HepG2 (cell line): ENCODE results near the gene TM4SF20. TPM values are rescaled to one million over a fixed set of nuclear protein-coding genes. Genes with fewer than 3 reads are reported as not detected.

Experiments
- AGO2 ChIP-seq: fragments of 200-400 bp; formaldehyde crosslinking; optimal IDR thresholded peaks from 2 replicates; pipeline ENCODE3; 2017; ENCODE audit warnings: mild to moderate bottlenecking, low read depth, low read length, moderate library complexity
- DMAP1 ChIP-seq: IDR thresholded peaks from 2 replicates; pipeline ENCODE4 v1.6.1; 2016
- HDAC1 ChIP-seq: sonication (generic); formaldehyde crosslinking; IDR thresholded peaks from 2 replicates; pipeline ENCODE4 v1.5.1; 2020; ENCODE audit warnings: mild to moderate bottlenecking, missing genetic modification reagents
- HOXA7 ChIP-seq: sonication (generic); formaldehyde crosslinking; IDR thresholded peaks from 2 replicates; pipeline ENCODE4 v1.8.1; 2022; ENCODE audit warnings: mild to moderate bottlenecking, missing genetic modification reagents, moderate library complexity
- MAZ ChIP-seq, 2 experiments: sonication (generic) in 1 of 2; formaldehyde crosslinking in 1 of 2; IDR thresholded peaks; 2 replicates each; pipeline versions ENCODE4 v1.5.0 to v1.6.1; 2012 to 2020; ENCODE audit warnings: low read depth in 2 of 2, mild to moderate bottlenecking in 2 of 2, borderline replicate concordance in 1 of 2, improper control_type of control experiment in 1 of 2, low read length in 1 of 2, missing genetic modification reagents in 1 of 2, moderate library complexity in 1 of 2
- MTF1 ChIP-seq: sonication (generic); formaldehyde crosslinking; IDR thresholded peaks from 2 replicates; pipeline ENCODE4 v1.5.0; 2020; ENCODE audit warnings: missing genetic modification reagents
- NFE2L1 ChIP-seq: sonication (generic); formaldehyde crosslinking; IDR thresholded peaks from 2 replicates; pipeline ENCODE4 v1.4.0; 2020; ENCODE audit warnings: missing genetic modification reagents, mild to moderate bottlenecking, borderline replicate concordance
- PHF8 ChIP-seq: sonication (generic); formaldehyde crosslinking; IDR thresholded peaks from 2 replicates; pipeline ENCODE4 v1.5.0; 2020; ENCODE audit warnings: missing genetic modification reagents
- POLR2A ChIP-seq, 2 experiments: IDR thresholded peaks; 2 replicates each; pipeline ENCODE4 v1.6.1; 2011; ENCODE audit warnings: low read depth in 2 of 2, low read length in 2 of 2, mild to moderate bottlenecking in 1 of 2, moderate library complexity in 1 of 2; ENCODE audit not compliant: insufficient read depth in 1 of 2
- SIX1 ChIP-seq: sonication (generic); formaldehyde crosslinking; IDR thresholded peaks from 2 replicates; pipeline ENCODE4 v1.4.0; 2020; ENCODE audit warnings: missing genetic modification reagents, borderline replicate concordance
- SIX4 ChIP-seq: sonication (generic); formaldehyde crosslinking; IDR thresholded peaks from 2 replicates; pipeline ENCODE4 v1.4.0; 2020; ENCODE audit warnings: missing genetic modification reagents
- TCF7L2 ChIP-seq: IDR thresholded peaks from 2 replicates; pipeline ENCODE4 v1.6.1; 2011; ENCODE audit warnings: mild to moderate bottlenecking, low read depth, low read length, moderate library complexity
- XRCC5 ChIP-seq: fragments of 200-400 bp; formaldehyde crosslinking; optimal IDR thresholded peaks from 2 replicates; pipeline ENCODE3; 2017; ENCODE audit warnings: mild to moderate bottlenecking, low read length
- ZFP90 ChIP-seq: sonication (generic); formaldehyde crosslinking; IDR thresholded peaks from 2 replicates; pipeline ENCODE4 v1.8.0; 2022; ENCODE audit warnings: missing genetic modification reagents, mild to moderate bottlenecking, inconsistent platforms, borderline replicate concordance
- ZNF235 ChIP-seq: sonication (generic); formaldehyde crosslinking; IDR thresholded peaks from 2 replicates; pipeline ENCODE4 v1.8.1; 2023; ENCODE audit warnings: mild to moderate bottlenecking, missing genetic modification reagents, borderline replicate concordance
- ZNF460 ChIP-seq: sonication (generic); formaldehyde crosslinking; IDR thresholded peaks from 2 replicates; pipeline ENCODE4 v1.5.1; 2020; ENCODE audit warnings: missing genetic modification reagents, mild to moderate bottlenecking, borderline replicate concordance
- ZNF709 ChIP-seq: sonication (generic); formaldehyde crosslinking; IDR thresholded peaks from 2 replicates; pipeline ENCODE4 v1.5.0; 2020; ENCODE audit warnings: mild to moderate bottlenecking, missing genetic modification reagents
- polyA plus RNA-seq, 8 experiments: library from polyadenylated mRNA; depleted of rRNA in 3 of 8; stranded (reverse) in 7 of 8; unstranded in 1 of 8; fragments of >200 nt; fragmentation: Illumina TruSeq in 4 of 8; extraction: Trizol in 4 of 8; gene quantifications; 2 replicates each; pipeline versions ENCODE4 v1.2.1 to v1.2.3, GENCODE V29; 2011 to 2016; ENCODE audit warnings: low read depth in 4 of 8, missing spikeins in 1 of 8, mixed read lengths in 1 of 8; ENCODE audit not compliant: insufficient read depth in 1 of 8
- total RNA-seq, 5 experiments: library from RNA; depleted of rRNA; stranded (reverse); fragments of >200 nt; fragmentation: Illumina TruSeq; extraction: Trizol; gene quantifications; 2 replicates each; pipeline ENCODE4 v1.2.3, GENCODE V29; 2016; ENCODE audit warnings: low read depth in 1 of 5
- TF ChIP-seq, protein P1 (sequence below): sonication (generic); formaldehyde crosslinking; conservative IDR thresholded peaks from 2 replicates; pipeline ENCODE4 v1.8.0; 2022; ENCODE audit warnings: low read depth, missing genetic modification reagents
- TF ChIP-seq, protein P2 (sequence below): fragments of 450-650 bp; IDR thresholded peaks from 2 replicates; pipeline ENCODE4 v1.6.1; 2017
- TF ChIP-seq, protein P3 (sequence below): IDR thresholded peaks from 2 replicates; pipeline ENCODE4 v1.6.1; 2016; ENCODE audit warnings: missing genetic modification reagents, missing compliant biosample characterization
- TF ChIP-seq, protein P4 (sequence below): IDR thresholded peaks from 2 replicates; pipeline ENCODE4 v1.6.1; 2012; ENCODE audit warnings: low read length, improper control_type of control experiment
- TF ChIP-seq, protein P5 (sequence below): sonication (generic); IDR thresholded peaks from 2 replicates; pipeline ENCODE4 v1.6.1; 2016; ENCODE audit warnings: low read depth, borderline replicate concordance

Gene TM4SF20
- total and polyA plus RNA-seq, 2 of the 13 experiments (the other 11 are each of a cell fraction or from before 2014, with no cell fraction given), result not detected

DNA sequence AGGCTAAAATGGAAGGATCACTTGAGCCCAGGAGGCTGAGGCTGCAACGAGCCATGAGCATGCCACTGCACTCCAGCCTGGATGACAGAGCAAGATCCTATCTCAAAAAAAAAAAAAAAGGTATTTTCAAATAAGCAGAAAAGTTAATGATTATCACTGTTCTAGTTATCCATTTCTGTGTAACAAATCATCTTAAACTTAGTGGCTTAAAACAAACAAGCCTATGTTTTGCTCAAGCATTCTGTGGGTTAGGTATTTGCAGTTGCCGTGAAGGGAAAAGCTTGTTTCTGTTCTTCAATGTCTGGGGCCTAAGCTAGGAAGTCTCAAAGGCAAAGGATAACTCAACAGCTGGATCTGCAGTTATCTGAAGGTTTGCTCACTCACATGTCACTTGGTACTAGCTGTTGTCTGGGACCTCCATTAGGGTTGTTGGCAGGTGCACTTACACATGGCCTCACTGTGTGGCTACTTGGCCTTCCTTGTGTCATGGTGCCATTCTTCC lies 40.0 kb downstream of the TM4SF20 start (continued):
- TF ChIP-seq, protein P1, sequence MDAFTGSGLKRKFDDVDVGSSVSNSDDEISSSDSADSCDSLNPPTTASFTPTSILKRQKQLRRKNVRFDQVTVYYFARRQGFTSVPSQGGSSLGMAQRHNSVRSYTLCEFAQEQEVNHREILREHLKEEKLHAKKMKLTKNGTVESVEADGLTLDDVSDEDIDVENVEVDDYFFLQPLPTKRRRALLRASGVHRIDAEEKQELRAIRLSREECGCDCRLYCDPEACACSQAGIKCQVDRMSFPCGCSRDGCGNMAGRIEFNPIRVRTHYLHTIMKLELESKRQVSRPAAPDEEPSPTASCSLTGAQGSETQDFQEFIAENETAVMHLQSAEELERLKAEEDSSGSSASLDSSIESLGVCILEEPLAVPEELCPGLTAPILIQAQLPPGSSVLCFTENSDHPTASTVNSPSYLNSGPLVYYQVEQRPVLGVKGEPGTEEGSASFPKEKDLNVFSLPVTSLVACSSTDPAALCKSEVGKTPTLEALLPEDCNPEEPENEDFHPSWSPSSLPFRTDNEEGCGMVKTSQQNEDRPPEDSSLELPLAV, result no peak
- TF ChIP-seq DMAP1 (CRISPR knock-in tag) (peak; percentile 41; the same call in 1 of the 2 replicates), SIX4 (CRISPR knock-in tag) (no peak), PHF8 (CRISPR knock-in tag) (no peak), ZFP90 (CRISPR knock-in tag) (no peak), SIX1 (CRISPR knock-in tag) (no peak), ZNF460 (CRISPR knock-in tag) (no peak), TCF7L2 (no peak), MTF1 (CRISPR knock-in tag) (no peak), HOXA7 (CRISPR knock-in tag) (no peak), HDAC1 (CRISPR knock-in tag) (no peak), ZNF235 (CRISPR knock-in tag) (no peak), NFE2L1 (CRISPR knock-in tag) (no peak), POLR2A (IDR thresholded peaks at IDR 0.05; ENCODE audit: insufficient read depth in 1 of 2, low read depth in 2 of 2, low read length in 2 of 2) (no peak), MAZ (IDR thresholded peaks at IDR 0.05; ENCODE audit: borderline replicate concordance, low read depth, low read length) (no peak), MAZ (CRISPR knock-in tag; IDR thresholded peaks at IDR 0.05; ENCODE audit: low read depth) (no peak), XRCC5 (no peak), ZNF709 (no peak), AGO2 (no peak)
- TF ChIP-seq, protein P2, sequence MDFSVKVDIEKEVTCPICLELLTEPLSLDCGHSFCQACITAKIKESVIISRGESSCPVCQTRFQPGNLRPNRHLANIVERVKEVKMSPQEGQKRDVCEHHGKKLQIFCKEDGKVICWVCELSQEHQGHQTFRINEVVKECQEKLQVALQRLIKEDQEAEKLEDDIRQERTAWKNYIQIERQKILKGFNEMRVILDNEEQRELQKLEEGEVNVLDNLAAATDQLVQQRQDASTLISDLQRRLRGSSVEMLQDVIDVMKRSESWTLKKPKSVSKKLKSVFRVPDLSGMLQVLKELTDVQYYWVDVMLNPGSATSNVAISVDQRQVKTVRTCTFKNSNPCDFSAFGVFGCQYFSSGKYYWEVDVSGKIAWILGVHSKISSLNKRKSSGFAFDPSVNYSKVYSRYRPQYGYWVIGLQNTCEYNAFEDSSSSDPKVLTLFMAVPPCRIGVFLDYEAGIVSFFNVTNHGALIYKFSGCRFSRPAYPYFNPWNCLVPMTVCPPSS, result no peak
- TF ChIP-seq, protein P3, sequence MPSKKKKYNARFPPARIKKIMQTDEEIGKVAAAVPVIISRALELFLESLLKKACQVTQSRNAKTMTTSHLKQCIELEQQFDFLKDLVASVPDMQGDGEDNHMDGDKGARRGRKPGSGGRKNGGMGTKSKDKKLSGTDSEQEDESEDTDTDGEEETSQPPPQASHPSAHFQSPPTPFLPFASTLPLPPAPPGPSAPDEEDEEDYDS (CRISPR knock-in tag), result 0 out of 2 replicates have a peak, but pooled peaks have one; percentile 49
- TF ChIP-seq, protein P4, sequence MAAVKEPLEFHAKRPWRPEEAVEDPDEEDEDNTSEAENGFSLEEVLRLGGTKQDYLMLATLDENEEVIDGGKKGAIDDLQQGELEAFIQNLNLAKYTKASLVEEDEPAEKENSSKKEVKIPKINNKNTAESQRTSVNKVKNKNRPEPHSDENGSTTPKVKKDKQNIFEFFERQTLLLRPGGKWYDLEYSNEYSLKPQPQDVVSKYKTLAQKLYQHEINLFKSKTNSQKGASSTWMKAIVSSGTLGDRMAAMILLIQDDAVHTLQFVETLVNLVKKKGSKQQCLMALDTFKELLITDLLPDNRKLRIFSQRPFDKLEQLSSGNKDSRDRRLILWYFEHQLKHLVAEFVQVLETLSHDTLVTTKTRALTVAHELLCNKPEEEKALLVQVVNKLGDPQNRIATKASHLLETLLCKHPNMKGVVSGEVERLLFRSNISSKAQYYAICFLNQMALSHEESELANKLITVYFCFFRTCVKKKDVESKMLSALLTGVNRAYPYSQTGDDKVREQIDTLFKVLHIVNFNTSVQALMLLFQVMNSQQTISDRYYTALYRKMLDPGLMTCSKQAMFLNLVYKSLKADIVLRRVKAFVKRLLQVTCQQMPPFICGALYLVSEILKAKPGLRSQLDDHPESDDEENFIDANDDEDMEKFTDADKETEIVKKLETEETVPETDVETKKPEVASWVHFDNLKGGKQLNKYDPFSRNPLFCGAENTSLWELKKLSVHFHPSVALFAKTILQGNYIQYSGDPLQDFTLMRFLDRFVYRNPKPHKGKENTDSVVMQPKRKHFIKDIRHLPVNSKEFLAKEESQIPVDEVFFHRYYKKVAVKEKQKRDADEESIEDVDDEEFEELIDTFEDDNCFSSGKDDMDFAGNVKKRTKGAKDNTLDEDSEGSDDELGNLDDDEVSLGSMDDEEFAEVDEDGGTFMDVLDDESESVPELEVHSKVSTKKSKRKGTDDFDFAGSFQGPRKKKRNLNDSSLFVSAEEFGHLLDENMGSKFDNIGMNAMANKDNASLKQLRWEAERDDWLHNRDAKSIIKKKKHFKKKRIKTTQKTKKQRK, result no peak
- TF ChIP-seq, protein P5, sequence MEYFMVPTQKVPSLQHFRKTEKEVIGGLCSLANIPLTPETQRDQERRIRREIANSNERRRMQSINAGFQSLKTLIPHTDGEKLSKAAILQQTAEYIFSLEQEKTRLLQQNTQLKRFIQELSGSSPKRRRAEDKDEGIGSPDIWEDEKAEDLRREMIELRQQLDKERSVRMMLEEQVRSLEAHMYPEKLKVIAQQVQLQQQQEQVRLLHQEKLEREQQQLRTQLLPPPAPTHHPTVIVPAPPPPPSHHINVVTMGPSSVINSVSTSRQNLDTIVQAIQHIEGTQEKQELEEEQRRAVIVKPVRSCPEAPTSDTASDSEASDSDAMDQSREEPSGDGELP, result peak; percentile 70
